ENCODE data around the gene ANTXRL. TPM values are rescaled to one million over a fixed set of nuclear protein-coding genes. Genes with fewer than 3 reads are reported as not detected.
A peak's percentile ranks its signal among the peaks of the same experiment; 100 is the strongest.
"Not testable (repeated sequence)": the region's sequence is repeated elsewhere in the genome, so short reads cannot be mapped to it uniquely, and the experiment has no call there.

ANTXRL gene
- total and polyA plus RNA-seq, 2 experiments from 2014 or later = not detected

- Histone ChIP-seq H3K27ac (no peak overlapping the region), H3K4me1 (ENCODE audit: low read depth) (peaks cover 23% of the 10 kb centered on the region), H3K4me3 (no peak overlapping the region), H3K36me3 (no peaks in the 10 kb centered on the region), H3K9me3 (ENCODE audit: low read depth) (no peaks in the 10 kb centered on the region), H3K27me3 (no peaks in the 10 kb centered on the region)
- DNase-seq (ENCODE audit: low read depth in 1 of 2, low spot score in 1 of 2) = no peak
- TF ChIP-seq CTCF (IDR thresholded peaks at IDR 0.05; ENCODE audit: low read depth, low read length) = no peak
Observed at GRCh38 chr10:46245381-46245900, 41.4 kb upstream of the ANTXRL start.

GRCh38 chr10:46246400-46247180 lies 40.2 kb upstream of the ANTXRL start:
- H3K36me3 ChIP-seq; H3K9me3 ChIP-seq (ENCODE audit: low read depth); DNase-seq (ENCODE audit: low read depth in 1 of 2, low spot score in 1 of 2); H3K27ac ChIP-seq; H3K27me3 ChIP-seq; H3K4me3 ChIP-seq: not testable (repeated sequence)
- peaks cover 23% of the 10 kb centered on the region for H3K4me1 ChIP-seq (ENCODE audit: low read depth)

GRCh38 chr10:46247181-46247475 lies 39.7 kb upstream of the ANTXRL start:
- no peak for DNase-seq (ENCODE audit: low read depth in 1 of 2, low spot score in 1 of 2)
- Histone ChIP-seq H3K4me1 (ENCODE audit: low read depth) (peaks cover 23% of the 10 kb centered on the region), H3K9me3 (ENCODE audit: low read depth) (no peaks in the 10 kb centered on the region), H3K36me3 (no peaks in the 10 kb centered on the region), H3K27ac (peak overlapping the region; percentile 15), H3K27me3 (no peaks in the 10 kb centered on the region), H3K4me3 (no peak overlapping the region)
- TF ChIP-seq CTCF (IDR thresholded peaks at IDR 0.05; ENCODE audit: low read depth, low read length) = no peak

- H3K9me3 ChIP-seq (ENCODE audit: low read depth) = no peaks in the 10 kb centered on the region
- peaks cover 23% of the 10 kb centered on the region for H3K4me1 ChIP-seq (ENCODE audit: low read depth)
- no peak for TF ChIP-seq CTCF (IDR thresholded peaks at IDR 0.05; ENCODE audit: low read depth, low read length)
- no peaks in the 10 kb centered on the region for H3K27me3 ChIP-seq
- peak overlapping the region; percentile 15 for H3K27ac ChIP-seq
- peak in 1 of 2 donors; percentile 53 for DNase-seq (ENCODE audit: low read depth in 1 of 2, low spot score in 1 of 2)
- H3K4me3 ChIP-seq = no peak overlapping the region
- H3K36me3 ChIP-seq = no peaks in the 10 kb centered on the region
Observed at GRCh38 chr10:46247808-46248569, 38.8 kb upstream of the ANTXRL start.

- H3K36me3 ChIP-seq = no peaks in the 10 kb centered on the region
- no peak for DNase-seq (ENCODE audit: low read depth in 1 of 2, low spot score in 1 of 2)
Observed at GRCh38 chr10:46248651-46249146, 38.1 kb upstream of the ANTXRL start.

GRCh38 chr10:46249617-46250344 lies 37.0 kb upstream of the ANTXRL start:
- not testable (repeated sequence) for H3K27me3 ChIP-seq; H3K36me3 ChIP-seq; H3K4me3 ChIP-seq; H3K27ac ChIP-seq; DNase-seq (ENCODE audit: low read depth in 1 of 2, low spot score in 1 of 2); H3K9me3 ChIP-seq (ENCODE audit: low read depth)
- peaks cover 23% of the 10 kb centered on the region for H3K4me1 ChIP-seq (ENCODE audit: low read depth)

More at GRCh38 chr10:46248651-46249146, 38.1 kb upstream of the ANTXRL start:
- Histone ChIP-seq H3K4me3 (no peak overlapping the region), H3K4me1 (ENCODE audit: low read depth) (peaks cover 23% of the 10 kb centered on the region), H3K27me3 (no peaks in the 10 kb centered on the region), H3K27ac (no peak overlapping the region), H3K9me3 (ENCODE audit: low read depth) (no peaks in the 10 kb centered on the region)
- TF ChIP-seq CTCF (IDR thresholded peaks at IDR 0.05; ENCODE audit: low read depth, low read length) = no peak
